NCI-H146 treated with DMSO at 0.1 percent for 48 hours (cell line): ENCODE measurements around the gene ADGRD1.

Source experiments
- DNase-seq: peaks from one replicate; lab custom pipeline; 2025; ENCODE audit not compliant: unreplicated experiment; lab: John Stamatoyannopoulos, UW

ADGRD1 gene

GRCh38 chr12:131142891-131143657 lies 189.4 kb downstream of the ADGRD1 start:
- DNase-seq, result no peak

- no peak for DNase-seq
Measured at GRCh38 chr12:131146173-131146675, 192.5 kb downstream of the ADGRD1 start.

GRCh38 chr12:131147293-131147692 lies 193.6 kb downstream of the ADGRD1 start:
- DNase-seq, result no peak

- DNase-seq, result no peak
Measured at GRCh38 chr12:131147894-131148293, 194.2 kb downstream of the ADGRD1 start.

- no peak for DNase-seq
Measured at GRCh38 chr12:131151558-131152345, 198.0 kb downstream of the ADGRD1 start.

- DNase-seq, result no peak
Measured at GRCh38 chr12:131152587-131152986, 198.9 kb downstream of the ADGRD1 start.

GRCh38 chr12:131153016-131153415 lies 199.3 kb downstream of the ADGRD1 start:
- DNase-seq, result no peak

- no peak for DNase-seq
Measured at GRCh38 chr12:131153956-131154355, 200.2 kb downstream of the ADGRD1 start.

- DNase-seq, result no peak
Measured at GRCh38 chr12:131155131-131155530, 201.4 kb downstream of the ADGRD1 start.

GRCh38 chr12:131157743-131158142 lies 204.0 kb downstream of the ADGRD1 start:
- no peak for DNase-seq

GRCh38 chr12:131159660-131160059 lies 206.0 kb downstream of the ADGRD1 start:
- no peak for DNase-seq

- DNase-seq, result no peak
Measured at GRCh38 chr12:131162113-131162512, 208.4 kb downstream of the ADGRD1 start.

- no peak for DNase-seq
Measured at GRCh38 chr12:131163189-131163738, 209.6 kb downstream of the ADGRD1 start.

GRCh38 chr12:131164096-131164872 lies 210.6 kb downstream of the ADGRD1 start:
- no peak for DNase-seq

GRCh38 chr12:131166717-131167116 lies 213.0 kb downstream of the ADGRD1 start:
- DNase-seq, result no peak

GRCh38 chr12:131167334-131167733 lies 213.6 kb downstream of the ADGRD1 start:
- no peak for DNase-seq

- DNase-seq, result no peak
Measured at GRCh38 chr12:131171029-131171428, 217.3 kb downstream of the ADGRD1 start.

- DNase-seq, result no peak
Measured at GRCh38 chr12:131174901-131175300, 221.2 kb downstream of the ADGRD1 start.

- DNase-seq, result no peak
Measured at GRCh38 chr12:131176266-131176665, 222.6 kb downstream of the ADGRD1 start.

- DNase-seq, result no peak
Measured at GRCh38 chr12:131176926-131177325, 223.2 kb downstream of the ADGRD1 start.

GRCh38 chr12:131177599-131177998 lies 223.9 kb downstream of the ADGRD1 start:
- no peak for DNase-seq
